Middle frontal gyrus (tissue), 1 donor: ENCODE measurements around the gene LAMTOR2.
A peak's percentile ranks its signal among the peaks of the same experiment; 100 is the strongest.
"Not testable (repeated sequence)": the region's sequence is repeated elsewhere in the genome, so short reads cannot be mapped to it uniquely, and the experiment has no call there.

ENCODE experiments used
- DNase-seq: peaks from one replicate; pipeline ENCODE4 v3.0.0-alpha.2; 2015; ENCODE audit warnings: low spot score; ENCODE audit errors: extremely low spot score

Gene LAMTOR2

DNA sequence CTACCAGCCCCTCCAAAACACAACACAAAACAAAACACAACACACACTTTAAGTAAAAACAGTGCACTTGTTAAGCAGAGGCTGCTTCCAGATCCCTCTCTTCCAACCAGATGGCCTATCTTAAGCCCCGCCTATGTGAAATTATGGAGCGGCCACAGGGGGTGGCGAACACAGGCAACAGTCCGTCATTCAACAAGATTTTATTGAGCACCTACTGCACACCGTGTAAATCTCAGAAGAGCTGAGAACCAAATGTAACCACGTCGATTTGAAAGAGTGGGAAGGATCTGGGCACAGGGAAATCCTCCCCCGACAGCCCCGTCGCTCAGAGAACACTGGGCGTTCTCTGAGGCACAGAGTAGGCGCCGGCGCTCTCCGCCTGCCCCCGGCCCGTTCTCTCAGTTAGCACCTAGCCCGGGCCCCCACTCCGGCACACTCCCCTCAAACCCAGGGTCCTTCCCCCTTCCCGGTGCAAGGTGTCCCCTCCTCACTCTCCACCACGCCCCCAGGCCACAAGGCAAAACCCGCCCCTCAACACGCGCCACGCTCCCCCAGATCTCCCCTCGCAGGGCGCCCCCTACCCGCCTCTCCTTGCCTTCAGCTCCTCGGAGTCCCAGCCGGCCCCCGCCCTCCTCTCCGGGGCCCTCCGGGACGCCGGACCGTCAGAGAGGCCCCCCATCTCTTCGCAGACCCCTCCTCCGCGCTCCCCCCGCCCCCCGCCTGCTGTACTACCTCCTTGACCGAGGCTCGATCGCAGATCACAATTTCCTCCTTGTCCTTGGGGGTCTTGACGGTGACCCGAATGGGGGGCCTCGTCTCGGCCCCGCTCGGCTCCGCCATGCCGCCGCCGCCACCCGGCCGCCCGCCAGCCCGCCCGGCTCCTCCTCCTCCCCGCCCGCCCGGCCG, 1.5 kb upstream of the LAMTOR2 start:
- DNase-seq: peak; percentile 4

DNA sequence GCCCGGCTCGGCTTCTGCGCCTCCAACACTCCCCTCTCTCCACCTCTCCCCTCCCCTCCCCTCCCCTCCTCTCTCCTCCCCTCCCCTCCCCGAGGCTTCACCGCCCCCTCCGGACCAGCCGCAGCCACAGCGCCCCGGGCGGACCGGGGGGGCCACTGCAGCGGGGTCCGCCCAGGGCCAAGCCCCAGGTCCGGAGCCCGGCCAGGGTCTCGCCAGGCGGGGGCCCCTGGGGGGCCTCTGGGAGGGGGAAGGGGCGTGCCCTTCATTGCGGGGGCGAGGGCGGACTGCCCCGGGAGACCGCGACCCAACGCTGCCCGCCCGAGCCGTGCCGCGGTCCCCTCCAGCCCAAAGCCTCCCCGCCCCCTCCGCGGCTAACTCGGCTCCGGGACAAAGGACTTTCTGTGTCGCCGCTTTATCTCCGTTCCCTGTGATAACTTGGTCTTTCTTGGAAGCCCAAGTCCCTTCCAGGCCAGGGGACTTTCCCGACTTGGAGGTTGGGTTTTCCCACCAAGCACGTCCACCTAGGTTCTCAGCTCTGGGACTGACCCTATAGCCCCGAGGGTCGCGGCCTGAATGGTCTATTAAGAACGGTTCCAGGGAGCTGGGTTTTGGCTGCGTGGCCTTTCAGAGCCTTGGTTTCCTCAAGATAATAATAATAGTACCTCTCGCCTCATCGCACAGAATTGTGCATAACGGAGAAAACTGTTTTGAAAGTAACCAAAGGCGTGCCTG, 648 bp upstream of the LAMTOR2 start, which contains the start of gene UBQLN4:
UBQLN4 (minus strand) TSS at position 31 of the 732 bp plus-strand sequence. CDS start 97 bp downstream, outside the sequence.
- peak; percentile 69 for DNase-seq

DNA sequence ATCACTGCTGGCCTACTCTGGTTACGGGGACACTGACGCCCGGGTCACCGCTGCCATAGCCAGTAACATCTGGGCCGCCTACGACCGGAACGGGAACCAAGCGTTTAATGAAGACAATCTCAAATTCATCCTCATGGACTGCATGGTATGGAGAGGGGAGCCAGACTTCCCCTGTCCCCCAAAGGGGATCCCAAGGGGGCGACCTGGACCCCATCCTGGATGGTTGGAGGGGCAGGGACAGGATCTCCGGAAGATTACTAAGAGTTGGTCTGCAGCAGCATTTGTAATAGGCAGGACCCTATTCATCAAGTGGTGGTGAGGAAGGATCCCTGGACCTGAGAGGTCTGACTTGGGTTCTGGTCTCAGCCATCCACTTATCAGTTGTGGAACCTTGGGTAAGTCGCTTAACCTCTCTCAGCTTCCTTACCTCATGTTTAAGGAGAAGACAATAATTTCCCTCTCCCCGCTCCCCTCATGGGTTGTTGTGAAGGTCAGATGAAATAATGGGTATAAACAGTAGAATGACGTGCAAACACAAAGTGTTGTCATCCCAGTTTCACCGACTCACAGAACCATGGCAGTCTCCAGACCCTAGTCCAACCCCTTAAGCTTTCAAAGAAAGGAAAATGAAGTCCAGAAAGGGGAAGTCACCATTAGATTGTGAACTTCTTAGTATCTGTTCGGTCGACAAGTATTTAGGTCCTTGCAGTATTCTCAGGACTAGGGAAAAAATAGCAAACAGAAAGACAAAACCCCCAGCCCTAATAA, 883 bp downstream of the LAMTOR2 start:
- DNase-seq: no peak

DNA sequence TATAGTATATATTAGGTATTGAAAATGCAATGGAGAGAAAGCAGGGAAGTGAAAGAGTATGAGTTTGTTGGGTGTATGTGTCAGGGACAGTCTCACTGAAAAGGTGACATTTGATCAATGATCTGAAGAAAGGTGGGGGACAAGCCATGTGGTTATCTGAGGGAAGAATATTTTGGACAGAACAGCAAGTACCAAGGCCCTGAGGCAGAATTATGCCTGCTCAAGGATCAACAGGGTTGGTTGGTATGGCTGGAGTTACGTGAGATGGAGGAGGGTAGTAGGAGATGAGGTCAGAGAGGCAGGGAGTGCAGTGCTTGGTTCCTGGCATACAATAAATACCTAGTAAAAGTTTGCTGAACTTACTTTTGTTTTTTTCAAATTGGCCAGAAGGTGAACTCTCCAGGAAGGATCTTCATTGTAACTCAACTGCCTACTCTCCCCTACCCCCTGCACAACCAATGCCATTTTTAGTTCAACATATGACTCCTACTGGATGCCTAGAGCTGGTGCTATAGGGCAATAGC, 1.8 kb downstream of the LAMTOR2 start:
- DNase-seq: no peak

DNA sequence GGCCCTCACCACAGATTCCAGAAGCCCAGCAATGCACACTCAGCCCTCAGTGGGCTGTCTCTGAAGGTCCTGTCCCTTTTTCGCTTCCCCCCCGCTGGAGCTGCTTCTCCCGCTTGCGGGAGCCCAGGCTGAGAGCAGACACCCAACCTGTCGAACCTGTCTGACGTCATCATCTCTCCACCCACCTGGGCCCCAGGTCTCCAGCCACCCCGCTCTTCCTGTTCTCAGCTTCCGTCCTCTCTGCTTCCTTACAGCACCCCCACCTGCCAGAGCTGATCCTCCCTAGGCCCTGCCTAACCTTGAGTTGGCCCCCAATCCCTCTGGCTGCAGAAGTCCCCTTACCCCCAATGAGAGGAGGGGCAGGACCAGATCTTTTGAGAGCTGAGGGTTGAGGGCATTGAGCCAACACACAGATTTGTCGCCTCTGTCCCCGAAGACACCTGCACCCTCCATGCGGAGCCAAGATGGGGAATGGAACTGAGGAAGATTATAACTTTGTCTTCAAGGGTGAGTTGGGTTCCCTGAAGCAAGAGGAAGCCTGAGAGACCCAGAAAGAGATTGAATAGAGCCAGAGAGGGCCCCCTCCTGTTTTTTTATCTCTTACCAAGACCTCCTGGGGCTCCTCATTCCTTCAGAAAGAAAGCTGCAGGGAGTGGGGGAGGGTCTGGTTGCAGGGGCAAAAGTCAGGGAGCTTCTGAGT, 6.5 kb downstream of the LAMTOR2 start, which contains the start of gene RAB25:
RAB25 (plus strand) TSS at position 224 of the 700 bp plus-strand sequence; CDS start at position 465, 241 bp downstream.
- no peak for DNase-seq

DNA sequence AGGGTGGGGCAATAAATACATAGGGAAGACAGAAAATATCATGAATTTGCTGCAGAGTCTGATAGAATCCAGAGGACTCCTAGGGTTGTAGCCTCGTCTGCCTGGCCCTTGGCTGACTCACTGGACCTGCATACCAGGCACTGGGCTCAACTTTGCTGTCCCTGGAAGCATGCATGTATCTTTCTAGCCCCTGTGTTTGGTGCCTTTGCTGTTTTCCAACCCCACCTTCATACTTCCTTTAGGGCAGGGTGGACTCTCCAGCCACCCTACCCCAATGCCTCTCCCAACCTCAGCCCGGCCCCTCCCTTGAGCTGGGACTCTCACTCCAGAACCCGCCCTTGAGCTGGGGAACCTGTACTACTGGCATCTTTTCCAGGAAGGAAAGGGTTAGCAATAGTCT, 7.6 kb downstream of the LAMTOR2 start:
- no peak for DNase-seq

DNA sequence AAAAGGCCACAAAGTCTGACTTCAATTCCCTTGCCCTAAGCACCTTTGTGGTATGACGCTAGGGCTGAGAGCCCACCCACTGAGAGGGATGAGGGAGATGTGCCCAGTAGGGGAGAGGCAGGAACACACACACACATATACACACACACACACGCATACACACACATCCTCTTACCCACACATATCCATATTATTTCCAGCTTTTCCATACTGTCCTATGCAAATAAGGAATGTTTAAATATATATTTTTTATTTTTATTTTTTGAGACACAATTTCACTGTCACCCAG, 9.4 kb downstream of the LAMTOR2 start:
- DNase-seq: no peak

DNA sequence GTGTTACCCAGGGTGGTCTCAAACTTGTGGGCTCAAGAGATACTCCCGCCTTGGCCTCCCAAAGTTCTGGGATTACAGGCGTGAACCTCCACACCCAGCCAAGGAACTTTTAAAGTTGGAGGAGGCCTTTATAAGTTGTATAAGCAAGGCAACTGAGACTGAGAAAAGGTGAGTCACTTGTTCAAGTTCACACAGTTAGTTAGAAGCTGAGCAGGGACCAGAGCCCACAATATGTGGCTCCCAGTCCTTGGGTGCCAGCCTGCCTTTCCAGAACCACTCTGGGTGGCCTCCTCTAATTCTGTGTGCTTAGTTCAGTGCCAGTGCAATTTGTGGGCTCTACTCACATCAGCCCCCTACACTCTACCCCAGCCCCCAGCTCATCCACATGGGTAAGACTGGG, 10.0 kb downstream of the LAMTOR2 start:
- DNase-seq: no peak

DNA sequence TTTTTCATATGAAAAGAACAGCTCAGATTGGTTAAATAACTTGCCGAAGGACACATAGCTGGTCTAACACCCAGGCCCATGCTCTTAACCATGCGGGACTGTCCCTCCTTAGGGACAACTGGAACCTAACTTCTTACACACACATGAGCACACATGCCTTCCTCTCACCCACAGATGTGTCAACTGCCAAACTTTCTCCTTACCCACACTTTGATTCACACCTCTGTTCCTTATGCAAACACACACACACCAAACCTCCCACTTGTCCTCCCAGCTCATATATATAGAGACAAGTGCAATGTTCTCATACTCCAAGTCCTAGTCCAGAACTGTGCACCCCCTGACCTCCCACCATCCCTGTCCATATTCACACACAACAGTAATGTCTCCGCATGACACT, 10.6 kb downstream of the LAMTOR2 start:
- DNase-seq: peak; percentile 27

DNA sequence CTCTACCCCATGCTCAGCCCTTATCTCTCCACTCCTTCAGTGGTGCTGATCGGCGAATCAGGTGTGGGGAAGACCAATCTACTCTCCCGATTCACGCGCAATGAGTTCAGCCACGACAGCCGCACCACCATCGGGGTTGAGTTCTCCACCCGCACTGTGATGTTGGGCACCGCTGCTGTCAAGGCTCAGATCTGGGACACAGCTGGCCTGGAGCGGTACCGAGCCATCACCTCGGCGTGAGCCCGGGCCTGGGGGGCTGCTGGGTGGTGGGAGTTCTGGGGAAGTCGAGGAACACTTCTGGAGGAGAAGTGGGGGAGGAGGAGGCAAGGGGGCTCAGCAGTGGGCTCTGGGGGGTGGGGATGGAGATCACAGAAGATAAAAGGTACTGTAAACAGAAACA, 11.3 kb downstream of the LAMTOR2 start:
- DNase-seq: no peak

DNA sequence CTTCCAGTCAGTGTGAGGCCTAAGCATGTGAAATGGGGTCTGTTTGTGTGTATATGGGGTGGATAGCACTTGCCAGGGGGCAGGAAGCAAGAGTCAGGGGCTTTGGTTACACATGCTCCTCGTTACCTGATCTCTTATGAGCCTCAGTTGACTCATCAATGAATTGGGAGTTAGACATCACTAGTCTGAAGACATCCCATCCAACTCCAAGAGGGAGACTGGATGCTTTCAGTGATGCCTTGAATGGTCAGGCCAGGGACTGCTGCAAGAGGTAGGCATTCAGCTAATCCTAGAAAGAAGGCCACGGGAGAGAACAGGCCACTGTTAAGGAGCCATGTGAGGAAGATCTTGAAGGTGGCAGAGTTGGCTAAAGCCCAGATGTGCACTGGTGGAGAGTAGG, 12.7 kb downstream of the LAMTOR2 start:
- DNase-seq: no peak

DNA sequence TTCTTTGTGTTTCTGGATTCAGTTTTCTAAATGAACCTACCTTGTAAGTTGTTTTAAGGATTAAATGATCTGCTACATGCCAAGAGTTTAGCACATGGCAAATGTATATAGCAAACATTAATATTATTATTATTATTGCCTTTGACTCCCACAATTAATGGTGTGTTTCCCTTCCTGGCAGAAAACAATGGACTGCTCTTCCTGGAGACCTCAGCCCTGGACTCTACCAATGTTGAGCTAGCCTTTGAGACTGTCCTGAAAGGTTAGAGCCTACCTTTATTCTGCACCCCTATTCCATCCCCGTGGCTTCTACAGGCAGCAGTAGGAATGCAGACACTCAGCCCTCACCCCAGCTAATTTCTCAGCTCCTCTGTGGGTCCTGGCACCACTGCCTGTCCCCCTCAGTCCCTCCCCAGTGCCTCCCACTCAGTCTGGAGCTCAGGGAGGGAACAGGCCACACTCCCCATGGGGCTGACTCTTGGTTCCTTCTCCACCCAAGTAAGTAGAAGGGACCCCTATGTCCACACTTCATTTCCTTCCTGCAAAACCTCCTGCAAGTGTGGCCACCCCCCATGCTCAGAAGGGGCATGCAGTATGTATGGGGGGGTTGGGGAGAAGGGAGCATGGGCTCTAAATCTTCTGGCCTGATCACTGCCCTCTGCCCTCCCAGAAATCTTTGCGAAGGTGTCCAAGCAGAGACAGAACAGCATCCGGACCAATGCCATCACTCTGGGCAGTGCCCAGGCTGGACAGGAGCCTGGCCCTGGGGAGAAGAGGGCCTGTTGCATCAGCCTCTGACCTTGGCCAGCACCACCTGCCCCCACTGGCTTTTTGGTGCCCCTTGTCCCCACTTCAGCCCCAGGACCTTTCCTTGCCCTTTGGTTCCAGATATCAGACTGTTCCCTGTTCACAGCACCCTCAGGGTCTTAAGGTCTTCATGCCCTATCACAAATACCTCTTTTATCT, 15.2 kb downstream of the LAMTOR2 start:
- DNase-seq: no peak

DNA sequence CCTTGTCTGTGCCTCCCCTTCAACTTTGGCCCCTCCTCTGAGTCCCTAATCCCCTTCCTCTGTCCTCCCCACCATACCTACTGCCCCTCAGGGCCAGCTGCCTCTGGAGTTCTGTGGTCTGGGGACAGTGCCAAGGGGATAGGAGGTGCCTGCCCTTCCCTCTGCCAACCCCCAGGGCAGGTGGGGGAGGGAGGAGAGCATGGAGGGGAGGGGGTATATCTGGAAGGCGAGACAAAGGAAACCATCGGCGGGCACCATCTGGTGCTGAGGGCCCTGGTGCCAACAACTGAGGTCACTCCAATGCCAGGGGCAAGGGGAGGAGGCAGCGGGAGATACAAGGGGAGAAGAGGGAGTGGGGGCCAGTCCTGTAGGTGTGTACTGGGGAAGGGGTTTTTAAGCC, 16.0 kb downstream of the LAMTOR2 start:
- DNase-seq: no peak

DNA sequence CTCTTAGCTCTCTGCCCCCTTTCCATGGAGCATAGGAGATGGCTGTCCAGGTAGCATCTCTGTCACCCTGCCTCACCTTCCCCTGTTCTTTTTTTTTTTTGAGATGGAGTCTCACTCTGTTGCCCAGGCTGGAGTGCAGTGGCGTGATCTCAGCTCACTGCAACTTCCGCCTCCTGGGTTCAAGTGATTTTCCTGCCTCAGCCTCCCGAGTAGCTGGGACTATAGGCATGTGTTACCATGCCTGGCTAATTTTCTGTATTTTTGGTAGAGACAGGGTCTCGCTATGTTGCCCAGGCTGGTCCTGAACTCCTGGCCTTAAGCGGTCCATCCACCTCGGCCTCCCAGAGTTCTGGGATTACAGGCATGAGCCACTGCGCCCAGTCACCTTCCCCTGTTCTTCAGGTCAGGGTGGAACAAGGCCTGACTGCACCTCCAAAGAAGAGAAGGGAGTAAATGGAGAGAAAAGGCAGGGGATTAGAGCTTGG, 16.8 kb downstream of the LAMTOR2 start:
- not testable (repeated sequence) for DNase-seq

DNA sequence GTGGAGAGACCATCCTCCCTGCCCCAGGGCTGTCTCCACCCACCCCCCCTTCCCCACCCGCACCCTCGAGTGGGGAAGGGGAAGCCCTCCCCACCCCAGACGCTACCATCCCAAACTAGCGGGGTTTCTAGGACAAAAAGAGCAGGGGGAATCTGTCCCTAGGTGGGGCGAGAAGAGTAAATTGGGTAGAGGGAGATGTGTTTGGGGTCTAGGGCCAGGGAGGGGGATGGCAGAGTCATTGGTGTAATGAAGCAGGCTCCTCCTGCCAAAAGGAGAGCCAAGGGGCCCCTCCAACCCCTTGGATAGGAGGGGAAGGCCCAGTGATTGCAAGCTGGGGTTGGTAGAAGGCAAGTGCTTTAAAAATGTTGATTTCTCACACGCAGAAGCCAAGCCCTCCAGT, 17.7 kb downstream of the LAMTOR2 start:
- no peak for DNase-seq

DNA sequence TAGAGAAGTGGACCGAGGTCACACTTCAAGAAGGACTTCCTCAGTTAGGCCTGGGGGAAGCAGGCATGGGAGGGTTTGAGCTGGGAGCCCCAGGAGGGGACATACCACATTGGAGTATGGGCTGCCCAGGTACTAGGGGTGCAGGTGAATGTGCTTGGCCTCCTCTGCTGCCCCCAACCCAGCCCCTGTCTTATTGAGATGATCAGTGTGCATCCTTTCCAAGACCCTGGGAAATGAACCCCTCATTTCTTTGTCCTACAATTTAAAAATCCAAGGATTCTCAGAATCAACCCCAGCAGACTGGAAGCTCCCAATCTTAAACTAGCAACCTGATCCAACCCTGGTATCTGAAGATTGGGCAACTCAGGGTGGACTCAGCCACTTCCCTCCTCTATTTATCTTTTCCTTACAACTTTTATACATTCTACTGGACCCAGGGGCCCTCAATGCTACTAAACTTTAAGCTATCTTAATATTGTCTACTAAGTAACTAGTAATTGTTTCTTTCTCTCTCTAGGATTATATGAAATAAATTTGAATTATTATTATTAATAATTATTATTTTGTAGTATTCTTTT, 18.6 kb downstream of the LAMTOR2 start:
- no peak for DNase-seq

DNA sequence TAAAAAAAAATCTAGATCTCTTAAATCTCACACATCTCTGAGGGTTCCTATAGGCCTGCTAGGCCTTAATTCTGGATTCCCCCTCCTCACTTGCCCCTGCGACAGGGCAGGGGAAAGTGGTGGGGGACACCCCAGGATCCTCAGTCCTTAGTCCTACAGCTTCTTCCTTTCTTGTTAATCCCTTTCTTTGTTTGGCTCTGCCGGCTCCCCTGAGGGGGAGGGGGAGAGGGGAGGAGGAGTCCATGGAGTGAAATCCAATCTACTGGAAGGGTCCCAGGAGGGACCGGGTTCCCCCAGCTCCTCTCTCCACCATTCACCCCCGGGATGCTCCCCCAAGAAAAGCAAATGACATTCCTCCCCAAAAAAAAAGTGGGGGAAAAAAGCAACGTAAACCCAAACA, 19.2 kb downstream of the LAMTOR2 start:
- no peak for DNase-seq

DNA sequence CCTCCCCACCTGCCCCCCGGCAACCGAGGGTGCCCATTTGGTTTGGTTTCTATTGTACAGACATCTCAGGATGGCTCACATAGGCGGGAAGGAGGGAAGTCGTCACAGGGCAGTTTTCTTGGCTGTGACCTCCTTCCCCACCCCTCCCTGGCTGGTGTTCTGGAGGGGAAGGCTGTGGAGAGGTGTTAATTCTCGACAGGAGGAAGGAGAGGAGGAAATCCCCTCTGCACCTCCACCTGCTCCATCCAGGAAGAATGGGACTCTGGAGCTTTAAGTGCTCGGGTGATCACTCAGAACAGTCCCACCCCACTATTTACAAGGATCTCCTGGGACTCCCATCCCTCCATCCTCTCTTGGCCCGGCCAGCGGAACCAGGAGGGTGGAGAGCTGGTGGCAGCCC, 20.1 kb downstream of the LAMTOR2 start:
- no peak for DNase-seq

DNA sequence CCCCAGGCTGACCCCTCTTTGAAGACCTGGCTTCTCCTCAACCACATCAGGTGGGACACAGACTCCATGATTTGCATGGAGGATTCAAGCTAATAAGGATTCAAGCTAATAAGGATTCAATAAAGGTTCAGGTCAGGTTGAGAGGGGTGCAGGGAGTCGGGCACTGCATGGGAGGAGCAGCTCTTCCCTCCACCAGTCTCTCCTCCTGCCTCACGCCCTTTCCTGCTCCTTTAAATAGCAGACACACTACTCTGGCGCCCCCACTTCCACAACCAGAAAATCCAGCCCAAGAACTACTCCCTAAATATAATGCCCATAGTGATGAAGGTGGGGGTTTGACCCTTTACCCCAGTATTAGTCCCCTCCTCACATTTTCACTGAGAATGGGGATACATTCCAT, 20.6 kb downstream of the LAMTOR2 start:
- no peak for DNase-seq
